GM21737 (cell line): ENCODE measurements around the gene DNAJB12.
"Not testable (repeated sequence)": the region's sequence is repeated elsewhere in the genome, so short reads cannot be mapped to it uniquely, and the experiment has no call there.

Source experiments
- ATAC-seq: cut with Tn5 transposase; IDR thresholded peaks from one replicate; pipeline ENCODE4 v1.9.1; 2021; ENCODE audit warnings: mild to moderate bottlenecking, moderate library complexity; ENCODE audit not compliant: unreplicated experiment

DNAJB12 gene

GRCh38 chr10:72331575-72332422, 22.9 kb downstream of the DNAJB12 start:
- peak; percentile 43 for ATAC-seq

DNA sequence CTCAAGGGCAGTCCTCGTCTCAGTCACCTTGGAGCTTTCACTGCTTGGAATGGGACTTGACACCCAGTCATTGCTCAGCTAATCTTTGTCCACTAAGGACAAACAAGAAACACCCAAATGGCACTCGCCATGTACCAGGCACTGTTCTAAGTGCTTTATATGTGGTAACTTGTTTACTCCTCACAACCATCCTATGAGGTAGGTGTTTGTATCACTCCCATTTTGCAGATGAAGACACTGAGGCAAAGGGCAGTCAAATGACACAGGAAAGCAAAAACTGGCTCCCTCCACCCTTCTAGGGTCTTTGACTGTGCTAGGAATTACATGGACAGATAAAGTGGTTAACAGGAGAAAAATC, 24.7 kb downstream of the DNAJB12 start:
- no peak for ATAC-seq

- ATAC-seq: no peak
These were observed 25.2 kb downstream of the DNAJB12 start for GRCh38 chr10:72329290-72330068.

GRCh38 chr10:72328829-72329204, 25.9 kb downstream of the DNAJB12 start:
- no peak for ATAC-seq

- ATAC-seq: no peak
These were observed 26.5 kb downstream of the DNAJB12 start for GRCh38 chr10:72328045-72328828.

DNA sequence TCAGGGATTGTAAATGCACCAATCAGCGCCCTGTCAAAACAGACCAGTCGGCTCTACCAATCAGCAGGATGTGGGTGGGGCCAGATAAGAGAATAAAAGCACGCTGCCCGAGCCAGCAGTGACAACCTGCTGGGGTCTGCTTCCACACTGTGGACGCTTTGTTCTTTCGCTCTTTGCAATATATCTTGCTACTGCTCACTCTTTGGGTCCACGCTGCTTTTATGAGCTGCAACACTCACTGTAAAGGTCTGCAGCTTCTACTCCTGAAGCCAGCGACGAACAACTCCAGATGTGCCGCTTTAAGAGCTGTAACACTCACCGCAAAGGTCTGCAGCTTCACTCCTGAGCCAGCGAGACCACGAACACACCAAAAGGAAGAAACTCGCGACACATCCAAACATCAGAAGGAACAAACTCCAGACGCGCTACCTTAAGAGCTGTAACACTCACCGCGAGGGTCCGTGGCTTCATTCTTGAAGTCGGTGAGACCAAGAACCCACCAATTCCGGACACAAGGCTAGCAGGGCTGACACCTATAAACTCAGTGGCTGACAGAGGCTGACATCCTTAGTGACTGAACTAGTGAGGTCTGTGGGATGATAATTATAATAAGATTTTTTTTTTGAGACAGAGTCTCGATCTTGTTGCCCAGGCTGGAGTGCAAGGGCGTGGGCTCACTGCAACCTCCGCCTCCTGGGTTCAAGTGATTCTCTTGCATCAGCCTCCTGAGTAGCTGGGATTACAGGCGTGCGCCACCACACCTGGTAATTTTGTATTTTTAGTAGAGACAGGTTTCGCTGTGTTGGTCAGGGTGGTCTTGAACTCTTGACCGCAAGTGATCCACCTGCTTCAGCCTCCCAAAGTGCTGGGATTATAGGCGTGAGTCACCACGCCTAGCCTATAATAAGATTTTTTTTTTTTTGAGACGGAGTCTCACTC, 27.8 kb downstream of the DNAJB12 start:
- not testable (repeated sequence) for ATAC-seq

GRCh38 chr10:72325243-72326175, 29.2 kb downstream of the DNAJB12 start:
- ATAC-seq: not testable (repeated sequence)

DNA sequence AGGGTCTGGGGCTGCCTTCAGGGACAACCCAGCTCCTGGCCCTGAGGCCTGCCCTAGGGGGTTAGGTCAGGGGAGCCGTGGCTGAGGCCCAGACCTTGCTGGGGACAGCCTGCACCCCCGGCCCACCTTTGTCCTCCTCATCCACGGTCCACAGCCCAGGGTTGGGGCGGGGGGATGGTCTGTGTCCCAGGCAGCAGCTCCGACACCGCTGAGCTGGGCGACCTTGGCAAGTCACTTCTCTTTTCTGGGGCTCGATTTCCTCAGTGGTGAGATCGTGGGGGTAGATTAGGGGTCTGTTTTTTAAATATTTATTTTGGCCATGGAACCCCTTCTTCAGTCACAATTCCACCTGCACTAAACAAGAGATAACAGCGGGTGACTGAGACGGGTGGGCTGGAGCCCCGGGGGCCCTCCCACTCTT, 30.9 kb downstream of the DNAJB12 start:
- no peak for ATAC-seq

DNA sequence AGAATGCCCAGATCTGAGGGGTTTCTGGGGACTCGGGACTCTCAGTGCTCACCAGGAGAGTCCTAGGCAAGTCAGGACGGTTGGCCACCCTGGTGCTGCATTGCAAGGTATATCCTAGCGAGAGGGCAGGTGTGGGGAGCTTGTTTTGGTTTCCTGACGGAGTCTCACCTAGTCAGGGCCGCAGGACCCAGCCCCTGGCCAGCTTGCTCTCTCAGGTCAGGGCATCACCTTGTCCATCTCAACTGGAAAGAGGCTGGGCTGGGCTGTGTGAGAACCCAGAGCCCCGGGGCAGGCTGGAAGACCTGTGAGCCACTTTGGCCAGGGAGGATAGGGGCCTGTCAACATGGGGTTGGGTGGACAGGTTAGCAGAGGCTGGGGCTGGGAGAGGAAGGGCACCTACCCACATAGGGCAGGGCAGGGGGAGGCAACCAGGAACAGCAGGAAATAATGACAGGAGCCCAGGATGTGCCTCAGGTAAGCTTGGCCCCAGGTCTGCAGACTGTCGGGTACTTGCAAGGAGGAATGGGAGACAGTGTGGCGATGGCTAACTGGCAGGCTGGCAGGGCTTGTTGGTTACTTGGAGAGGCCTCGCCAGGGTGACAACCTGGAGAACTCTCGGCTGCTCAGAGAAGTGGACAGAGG, 31.5 kb downstream of the DNAJB12 start:
- no peak for ATAC-seq

DNA sequence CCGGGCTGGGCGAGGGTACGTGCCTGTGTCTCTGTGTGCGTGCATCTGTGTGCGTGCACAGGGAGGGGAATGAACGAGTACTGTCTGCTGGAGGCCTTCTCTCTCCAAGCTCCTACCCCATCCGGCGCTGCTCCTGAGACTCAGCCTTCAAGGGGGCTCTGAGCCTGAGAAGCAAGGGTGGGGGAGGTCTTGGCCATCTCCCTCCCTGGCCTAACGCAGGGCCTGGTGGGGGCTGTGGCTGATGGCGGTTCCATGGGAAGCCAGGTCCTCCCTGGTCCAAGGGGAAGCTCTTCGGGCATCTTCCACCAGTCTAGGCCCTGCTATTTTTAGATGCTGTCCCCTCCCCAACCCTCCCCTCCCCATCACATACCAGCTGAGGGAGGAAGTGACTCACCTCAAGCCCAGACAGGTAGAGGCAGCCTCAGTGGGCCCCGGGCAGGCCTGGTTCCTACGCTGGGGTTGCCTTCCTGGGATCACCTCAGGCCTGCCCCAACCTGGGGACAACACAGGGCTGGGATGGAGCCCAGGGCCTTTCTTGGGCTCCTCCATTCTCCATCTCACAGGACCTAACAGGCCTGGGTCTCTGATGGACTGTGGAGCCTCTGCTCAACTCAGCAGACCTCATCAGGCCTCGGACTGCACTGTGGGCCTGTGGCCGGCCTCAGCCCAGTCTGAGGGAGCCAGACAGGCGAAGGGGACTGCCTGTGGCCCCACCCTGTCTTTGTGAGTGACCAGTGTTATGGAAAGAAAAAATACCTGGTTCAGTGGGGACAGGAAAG, 32.2 kb downstream of the DNAJB12 start:
- ATAC-seq: no peak

DNA sequence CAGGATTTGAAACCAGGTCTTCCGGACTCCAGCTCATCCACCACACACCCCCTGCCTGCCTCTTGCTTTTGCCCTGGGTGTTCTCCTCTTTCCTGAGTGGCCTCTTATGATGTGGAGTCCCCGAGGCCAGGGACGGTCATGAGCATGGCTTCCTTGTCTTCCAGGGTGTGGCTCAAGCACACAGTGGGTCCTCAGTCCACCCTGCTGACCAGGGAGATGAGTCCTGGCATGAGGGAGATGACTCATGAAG, 32.8 kb downstream of the DNAJB12 start:
- ATAC-seq: no peak

DNA sequence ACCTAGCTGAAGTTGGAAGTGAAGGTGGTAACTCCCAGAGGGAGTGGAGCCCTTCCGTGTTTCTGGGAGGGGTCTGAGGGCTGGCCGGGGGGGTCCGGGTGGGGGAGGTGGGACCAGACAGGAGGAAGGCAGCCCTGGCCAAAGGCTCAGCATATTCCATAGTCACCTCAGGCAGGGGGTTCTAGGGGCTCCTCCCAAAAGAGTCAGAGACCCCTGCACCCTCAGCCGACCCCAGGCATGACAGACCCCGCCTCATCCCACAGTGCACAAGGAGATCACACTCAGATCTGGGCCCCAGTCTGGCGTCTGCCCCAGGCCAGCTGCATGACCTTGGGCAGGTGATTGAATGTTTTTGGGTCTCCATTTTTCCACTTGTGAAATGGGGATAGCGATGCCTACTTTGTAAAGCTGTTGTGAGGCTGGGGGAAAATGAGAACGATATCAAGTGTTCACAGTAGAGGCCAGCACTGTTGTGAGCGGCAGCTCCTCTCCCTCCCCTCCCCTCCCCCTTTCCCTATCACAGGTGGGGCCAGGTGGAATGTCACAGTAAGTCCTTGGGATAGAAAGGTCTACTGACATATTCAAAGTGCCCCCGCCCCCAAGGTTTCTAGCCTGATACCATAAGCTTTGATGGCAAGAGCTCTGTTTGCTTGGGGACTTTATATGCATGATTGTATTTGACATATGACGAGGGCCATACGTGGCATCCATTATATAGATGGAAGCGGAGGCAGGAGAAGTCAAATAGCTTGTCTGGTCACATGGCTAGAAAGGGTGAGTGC, 33.3 kb downstream of the DNAJB12 start:
- ATAC-seq: no peak

DNA sequence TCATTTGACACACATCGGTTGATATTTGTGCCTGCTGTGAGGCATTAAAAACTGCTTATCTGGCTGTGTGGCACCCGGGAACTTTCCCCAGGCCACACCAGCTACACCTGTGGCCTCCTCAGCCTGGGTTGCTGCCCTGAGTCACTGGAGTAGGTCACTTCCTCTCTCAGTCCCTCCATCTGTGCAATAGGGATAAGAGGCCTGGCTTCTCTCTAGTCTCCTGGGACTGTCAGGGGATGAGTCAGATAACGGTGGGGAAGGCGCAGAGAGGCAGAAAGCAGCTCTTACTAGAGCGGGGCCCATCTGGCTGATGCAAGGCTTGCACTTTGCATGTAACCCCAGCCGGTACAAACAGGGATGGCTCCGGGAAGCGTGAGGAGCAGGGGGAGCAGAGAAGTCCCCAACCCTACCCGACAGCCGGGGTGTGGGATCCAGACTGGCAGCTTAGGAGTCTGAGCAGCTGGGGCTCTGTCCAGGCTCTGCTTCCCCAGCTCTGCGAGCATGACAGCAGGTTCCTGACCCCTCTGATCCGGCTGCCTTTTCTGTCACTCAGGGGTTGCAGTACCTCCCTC, 34.0 kb downstream of the DNAJB12 start:
- ATAC-seq: peak; percentile 53

DNA sequence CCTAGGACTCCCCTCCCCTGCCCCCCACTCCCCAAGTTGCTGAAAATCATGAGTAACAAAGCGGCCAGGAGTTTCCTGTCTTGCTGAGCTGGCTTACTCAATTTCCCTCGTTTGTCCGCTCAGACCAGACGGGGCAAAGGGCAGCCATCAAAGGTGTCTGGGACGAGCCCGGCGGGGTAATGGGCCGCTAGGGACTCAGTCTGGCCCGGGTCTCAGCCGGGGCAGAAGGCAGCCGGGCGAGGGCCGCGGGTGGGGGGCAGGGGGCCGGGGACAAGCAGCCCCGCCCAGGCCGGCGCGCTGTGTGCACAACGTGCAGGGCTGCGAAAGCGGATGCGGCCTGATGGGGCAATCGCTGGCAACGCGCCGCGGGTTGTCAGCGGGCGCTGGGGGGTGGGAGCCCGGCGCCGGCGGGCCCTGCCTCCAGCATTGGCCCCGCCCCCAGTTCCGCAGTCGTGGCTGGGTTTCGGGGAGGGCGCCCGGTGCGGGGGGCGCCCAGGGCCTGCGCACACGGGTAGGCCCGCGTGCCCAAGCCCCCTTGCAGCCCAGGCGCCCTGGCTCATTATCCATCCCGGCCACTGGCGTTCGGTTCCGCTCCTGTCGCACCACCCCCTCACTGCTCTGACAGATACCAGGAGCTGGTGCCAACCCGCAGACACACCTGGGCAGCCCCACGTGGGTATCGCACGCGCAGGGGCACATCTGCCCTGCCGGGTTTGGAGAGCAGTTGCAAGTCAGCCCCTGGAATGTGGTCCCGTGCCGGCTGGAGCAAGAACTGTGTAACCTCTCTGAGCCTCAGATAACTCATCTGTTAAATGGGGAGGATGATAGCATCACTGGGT, 35.1 kb downstream of the DNAJB12 start:
- ATAC-seq: peak; percentile 60

DNA sequence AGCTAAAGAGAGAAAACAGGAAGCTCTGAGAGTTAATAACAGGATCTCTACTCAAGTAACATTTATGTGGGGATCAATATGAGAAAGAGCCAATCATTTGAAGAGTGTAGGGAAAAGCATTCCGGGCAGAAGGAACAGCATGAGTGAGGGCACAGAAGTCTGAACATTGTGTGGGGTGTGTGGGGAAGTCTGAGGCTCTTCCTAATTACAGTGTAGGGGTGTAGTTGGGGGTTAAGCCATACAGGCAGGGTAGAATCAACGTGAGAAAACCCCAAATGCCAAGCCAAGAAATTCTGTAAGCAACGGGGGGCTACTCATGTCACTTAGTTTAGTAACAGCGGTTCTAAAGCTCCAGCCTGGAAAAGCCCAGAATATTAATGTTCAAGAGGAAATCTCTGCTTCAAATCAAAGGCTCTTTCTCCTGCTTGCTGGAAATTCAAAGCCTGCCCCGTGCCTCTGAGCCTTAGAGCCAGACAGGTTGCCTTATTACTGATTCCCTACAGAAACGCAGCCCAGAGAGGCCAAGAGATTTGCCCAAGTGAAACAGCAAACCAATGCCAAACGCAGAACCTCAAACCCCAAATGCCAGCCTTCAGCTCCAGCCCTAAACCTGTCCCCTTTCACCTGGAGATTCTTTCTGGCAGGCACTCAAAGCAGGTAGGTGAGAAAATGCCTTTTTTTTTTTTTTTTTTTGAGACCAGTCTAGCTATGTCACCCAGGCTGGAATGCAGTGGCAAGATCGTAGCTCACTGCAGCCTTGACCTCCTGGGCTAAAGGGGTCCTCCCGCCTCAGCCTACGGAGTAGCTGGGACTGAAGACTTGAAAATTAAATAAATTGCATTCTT, 36.1 kb downstream of the DNAJB12 start:
- ATAC-seq: no peak
